GM19035 (cell line): ENCODE results near the gene SEBOX.

ENCODE experiments used
- ATAC-seq: cut with Tn5 transposase; IDR thresholded peaks from one replicate; pipeline ENCODE4 v1.9.1; 2021; ENCODE audit not compliant: unreplicated experiment

SEBOX gene

DNA sequence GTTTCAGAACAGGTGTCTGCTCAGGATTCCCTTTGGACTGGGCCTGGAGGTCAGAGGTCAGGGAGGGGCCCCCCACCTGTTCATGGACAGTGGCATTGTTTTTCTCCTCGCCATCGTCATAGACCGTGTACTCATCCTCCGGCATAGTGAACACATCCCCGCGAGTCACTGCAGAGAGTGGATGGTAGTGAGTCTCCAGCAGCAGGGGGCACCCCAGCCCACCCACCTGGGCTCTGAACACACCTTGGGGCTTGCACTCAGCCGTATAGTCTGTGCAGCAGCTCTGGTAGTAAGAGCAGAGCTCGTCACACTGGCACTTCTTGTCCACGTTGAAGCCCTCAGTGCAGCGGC is 4.7 kb upstream of the SEBOX start:
- ATAC-seq = no peak

DNA sequence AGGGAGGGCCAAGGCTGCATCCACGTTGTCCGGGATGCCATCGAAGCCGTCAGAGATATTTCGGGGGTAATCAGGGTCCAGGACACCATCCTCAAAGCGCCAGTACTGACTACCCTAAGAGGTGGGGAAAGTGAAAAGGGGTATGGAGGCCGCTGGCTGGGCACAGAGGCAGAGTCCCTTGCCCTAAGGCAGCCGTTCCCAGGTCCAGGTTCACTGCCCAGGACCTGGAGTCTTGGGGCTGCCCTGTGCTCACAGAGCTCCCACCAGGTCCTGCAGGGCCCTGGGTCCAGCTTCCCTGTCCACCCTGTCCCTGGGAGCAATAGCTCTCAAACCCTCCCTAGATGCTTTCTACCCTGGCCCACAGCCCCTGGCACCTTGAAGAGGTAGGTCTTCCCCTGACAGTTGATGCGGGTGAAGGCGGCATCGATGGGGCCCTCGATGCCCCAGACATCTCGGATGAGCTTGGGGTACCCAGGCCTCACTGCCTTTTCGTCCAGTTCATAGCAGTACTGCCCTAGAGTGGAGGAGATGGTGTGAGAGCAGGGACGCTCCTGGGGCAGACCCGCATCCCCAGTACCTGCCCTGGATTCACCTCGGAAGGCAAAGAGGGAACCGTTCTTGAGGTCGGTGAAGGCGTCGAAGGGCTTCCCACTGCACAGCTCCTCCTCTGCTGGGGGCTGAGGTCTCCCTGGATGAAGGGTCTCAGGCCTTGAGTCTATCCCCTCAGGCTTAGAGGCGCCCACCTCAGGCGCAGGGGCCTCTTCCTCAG is 4.1 kb upstream of the SEBOX start:
- ATAC-seq = no peak

DNA sequence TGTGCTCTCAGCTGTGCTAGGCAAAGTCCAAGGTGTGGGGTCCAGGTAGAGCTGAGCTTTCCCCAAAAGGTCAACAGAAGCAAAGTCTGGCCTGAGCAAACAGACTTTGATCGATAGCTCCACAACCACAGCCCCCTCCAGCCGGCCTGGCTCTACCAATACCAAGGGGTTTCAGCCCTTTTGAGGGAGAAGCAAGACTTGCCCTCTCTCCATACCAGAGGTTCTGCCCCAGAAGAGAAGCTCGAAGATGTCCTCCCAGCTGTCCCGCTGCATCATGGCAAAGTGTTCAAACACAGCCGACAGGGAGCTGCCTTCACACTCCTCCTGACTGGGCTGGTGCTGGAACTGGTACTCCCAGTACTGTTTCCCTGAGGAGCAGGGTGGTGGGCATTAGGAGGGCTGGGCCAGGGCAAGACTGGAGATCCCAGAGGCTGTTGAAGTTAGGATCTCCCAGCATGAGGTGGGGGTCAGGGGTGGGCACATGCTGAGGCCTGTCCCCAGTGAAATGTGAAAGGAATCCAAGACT is 3.4 kb upstream of the SEBOX start:
- ATAC-seq = no peak

DNA sequence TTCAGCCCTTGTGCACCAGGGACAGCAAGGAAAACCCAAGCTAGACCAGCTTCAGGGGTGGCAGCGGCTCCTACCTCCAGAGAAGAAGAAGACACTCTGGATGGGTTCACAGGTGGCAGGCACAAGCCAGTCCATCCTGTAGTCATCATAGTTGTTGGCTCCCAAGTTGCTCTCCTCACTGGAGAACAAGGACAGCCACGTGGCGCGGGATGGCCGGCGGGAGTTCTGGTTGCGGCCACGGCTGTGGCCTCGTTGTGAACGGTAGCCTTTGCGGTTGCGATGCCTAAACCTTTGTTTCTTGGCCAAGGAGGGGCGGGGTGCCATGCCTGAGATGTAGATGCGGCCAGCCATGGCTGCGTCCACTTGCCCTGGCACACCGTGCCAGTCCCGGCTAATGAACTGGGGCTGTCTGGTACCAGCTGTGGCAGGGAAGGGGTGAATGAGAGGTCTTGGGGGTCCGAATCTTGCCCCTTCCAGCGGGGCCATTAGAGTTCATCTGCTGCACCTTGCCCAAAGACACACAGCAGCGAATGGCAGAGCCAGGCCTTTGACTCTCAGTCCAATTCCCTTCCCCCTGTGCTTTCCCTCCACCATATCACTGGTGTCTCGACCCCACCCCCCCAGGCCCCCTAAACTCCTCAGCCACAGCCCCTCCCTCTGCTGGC is 2.8 kb upstream of the SEBOX start:
- no peak for ATAC-seq

DNA sequence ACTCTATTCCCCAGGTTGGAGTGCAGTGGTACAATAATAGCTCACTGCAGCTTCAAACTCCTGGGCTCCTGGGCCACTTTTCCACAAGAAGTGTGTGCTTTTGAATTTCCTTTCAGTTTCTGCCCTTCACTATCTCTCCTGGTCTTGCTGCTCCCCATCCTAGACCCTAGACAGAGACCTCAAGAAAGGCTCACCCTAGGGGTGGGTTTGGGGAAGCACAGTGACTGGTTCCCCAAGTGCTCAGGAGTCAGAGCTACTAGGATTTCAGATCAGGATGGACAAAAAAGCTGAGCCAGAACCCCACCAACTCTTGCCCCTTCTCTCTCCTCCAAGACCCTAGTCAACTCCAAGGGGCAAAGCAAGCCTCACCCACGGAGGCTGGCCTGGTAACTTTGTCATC is 1.6 kb upstream of the SEBOX start:
- no peak for ATAC-seq

DNA sequence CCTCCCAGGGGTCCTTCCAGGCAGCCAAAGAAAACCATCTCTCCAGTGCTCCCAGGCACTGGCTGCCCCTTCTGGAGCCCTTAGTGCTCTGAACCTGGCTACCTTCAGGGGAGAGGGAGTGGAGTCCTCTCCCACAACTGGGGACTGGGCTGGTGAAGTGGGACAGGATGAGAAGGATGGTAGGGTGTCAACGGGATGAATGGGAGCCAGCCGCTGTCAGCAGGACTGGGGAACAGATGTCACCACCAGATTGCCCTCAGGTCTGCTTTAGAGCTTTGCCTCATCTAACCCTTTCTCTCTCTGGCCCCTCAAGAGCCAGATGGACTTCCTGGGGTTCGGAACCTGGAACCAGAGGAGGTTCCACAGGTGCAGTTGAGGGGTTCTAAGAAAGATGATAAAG is 488 bp upstream of the SEBOX start:
- ATAC-seq = no peak

DNA sequence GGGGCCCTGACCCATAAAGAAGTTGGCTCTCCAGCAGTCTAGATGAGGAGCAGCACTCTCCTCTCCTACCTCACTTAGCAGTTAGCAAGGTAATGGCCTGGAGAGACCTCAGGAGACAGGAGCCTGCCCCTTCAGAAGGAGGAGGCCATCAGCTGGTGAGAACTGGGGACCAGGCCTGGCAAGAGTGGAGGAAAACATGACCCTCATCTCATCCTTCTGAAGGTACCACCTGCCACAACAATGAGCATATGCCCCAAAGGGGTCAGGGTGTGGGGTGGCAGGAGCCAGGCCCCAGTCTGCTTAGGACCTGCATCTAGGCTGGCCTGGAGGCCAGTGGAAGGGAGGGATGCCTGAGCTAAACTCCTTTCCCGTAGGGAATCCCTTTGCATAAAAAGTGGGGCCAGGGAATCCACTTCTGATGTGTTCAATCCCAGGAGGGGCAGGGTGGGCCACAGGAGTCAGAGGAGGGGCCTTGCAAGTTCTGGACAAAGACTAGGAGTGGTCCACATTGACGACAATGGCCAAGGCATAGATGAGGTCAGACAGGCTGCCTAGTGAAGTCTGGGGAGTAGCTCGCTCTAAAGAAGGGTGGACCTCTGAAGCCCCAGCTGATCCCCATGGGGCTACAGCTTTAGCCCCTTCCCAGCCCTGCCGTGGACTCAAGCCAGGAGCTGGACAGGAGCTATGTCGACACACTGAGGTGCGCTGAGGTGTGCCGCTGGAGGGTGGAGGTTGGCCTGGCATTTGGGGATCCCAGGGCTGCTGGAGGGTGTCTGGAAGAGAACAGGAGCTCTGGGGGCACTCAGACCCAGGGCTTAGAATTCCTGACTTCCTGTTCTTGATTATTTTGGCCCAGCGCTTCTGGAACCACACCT is 986 bp downstream of the SEBOX start:
- no peak for ATAC-seq

DNA sequence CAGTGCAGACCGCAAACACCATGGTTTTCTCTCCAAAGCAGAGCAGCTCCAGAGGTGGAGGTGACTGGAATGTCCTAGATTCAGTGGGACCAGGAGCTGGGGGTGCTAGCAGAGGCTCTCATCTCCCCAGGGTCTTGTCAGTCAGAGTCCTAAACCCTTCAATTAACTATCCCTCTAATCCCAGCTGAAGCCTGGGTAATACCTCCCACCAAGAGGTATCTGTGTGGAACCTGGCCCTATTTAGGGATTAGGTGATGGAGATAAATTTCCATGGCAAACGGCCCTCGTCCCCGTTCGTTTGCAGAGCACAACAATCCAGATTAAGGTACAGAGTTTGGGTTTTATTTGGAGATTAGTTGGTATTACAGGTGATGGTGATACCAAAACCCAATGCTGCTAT is 1.8 kb downstream of the SEBOX start:
- no peak for ATAC-seq

DNA sequence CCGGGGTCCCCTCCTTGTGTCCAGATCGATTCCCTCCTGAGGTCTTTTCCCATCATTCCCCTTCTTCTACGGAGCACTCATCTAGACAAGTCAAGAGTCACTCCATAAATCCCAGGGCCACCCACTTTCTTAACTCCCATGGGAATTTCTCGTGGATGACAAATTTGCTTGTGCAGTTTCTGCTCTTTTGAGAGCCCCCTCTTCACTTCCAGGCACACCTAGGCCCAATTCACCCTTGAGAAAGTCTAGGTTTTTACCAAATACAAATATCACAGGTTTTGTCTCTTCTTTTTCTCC is 7.2 kb downstream of the SEBOX start:
- ATAC-seq = no peak

DNA sequence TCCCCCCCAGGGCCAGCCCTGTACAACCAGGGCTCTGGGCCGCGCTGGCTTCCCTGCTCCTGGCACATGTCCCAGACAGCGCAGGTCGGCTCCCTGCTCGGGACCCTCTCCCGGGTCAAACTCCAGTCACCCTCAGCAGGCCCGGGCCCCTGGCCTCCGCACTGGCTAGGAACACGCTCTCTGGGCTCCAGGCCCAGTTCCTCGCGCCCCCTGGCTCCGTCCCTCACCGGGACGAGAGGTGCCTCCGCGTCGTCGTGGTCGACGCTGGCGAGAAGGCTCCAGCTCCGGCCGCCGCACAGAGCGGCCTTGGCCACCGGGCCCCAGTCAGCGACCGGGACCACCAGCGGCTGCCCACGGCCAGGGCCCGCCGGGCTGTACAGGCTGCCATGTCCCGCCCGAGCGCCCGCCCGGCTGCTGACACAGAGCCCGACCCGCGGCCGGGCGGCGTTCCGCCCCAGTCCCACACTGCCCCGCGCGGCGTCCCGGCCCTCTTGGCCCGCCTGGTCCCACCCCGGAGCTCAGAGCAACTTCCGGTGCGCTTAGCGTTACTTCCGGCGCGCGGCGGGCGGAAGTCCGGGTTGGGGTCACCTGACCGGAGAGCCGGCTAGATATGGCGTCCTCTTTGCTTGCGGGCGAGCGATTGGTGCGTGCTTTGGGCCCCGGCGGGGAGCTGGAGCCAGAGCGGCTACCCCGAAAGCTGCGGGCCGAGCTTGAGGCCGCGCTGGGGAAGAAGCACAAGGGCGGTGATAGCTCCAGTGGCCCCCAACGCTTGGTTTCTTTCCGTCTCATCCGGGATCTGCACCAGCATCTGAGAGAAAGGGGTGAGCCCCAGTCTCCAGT is 7.7 kb downstream of the SEBOX start, which contains the start of gene POLDIP2:
TSS of gene POLDIP2 (minus strand) at position 467 of the 840 bp plus-strand sequence. CDS start at position 388, 79 bp downstream.
- peak; percentile 98 for ATAC-seq

DNA sequence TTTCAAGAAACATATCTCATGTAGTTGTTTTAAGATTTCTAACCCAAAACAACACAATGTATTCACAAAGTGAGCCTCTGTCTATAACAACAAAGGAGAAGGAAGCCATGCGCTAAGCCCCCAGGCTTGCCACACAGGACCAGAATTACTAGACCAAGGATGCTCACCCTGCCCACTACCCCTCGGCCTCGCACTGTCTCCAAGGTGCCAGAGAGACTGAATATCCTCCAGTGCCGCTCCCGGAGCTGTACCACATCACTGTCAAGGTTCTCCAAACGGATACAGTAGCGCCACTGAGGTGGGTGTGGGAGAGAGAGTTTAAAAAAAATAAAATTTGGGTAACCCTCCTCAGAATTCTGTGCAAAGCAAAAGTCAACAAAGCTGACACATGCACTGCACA is 14.7 kb downstream of the SEBOX start:
- ATAC-seq = no peak

DNA sequence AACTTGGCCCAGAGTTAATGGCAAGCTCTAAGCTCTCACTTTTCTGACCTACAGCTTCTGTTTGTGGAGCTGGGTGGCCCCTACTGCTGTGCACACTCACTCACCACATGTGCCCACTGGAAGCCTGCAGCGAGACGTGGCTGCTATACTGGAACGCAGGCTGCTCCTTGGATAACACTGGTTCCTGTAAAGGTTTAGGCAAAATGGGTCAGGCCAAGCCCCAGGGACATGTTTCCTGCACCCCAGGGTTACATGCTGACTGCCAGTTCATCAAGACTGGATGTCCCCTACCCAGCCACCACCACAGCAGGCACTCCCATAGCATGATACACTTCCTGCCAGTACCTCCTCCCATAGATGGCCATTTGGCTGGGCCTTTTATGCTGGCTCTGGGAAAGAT is 16.0 kb downstream of the SEBOX start:
- ATAC-seq = no peak

DNA sequence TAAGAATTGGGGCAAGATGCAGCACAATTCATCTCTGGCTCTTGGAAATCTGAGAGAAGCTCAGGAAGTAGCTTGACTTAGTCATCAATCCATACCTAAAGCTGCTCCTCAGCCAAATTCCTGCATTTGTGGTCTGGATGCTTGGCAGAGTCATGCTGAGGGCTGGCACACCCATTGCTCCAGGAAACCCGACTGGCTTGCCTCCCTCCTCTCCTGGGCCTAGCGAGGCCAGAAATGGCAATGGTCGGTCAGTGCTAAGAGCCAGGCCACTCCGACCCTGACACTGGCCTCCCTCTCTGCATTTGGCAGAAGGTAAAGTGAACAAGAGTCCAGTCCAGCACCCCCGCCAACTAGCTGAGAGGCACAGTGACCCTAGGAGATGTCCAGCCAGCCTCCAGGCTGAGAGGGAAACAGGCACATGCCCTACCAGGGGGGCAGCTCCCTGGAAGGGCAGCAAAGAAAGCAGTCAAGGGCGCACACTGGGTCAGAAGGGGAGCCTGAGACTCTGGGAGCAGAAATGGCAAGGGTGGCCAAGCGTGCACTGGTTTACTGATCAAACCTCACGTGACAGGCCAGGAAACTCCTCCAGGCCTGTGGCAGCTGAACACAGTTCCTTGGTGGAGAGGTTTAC is 17.6 kb downstream of the SEBOX start:
- no peak for ATAC-seq

DNA sequence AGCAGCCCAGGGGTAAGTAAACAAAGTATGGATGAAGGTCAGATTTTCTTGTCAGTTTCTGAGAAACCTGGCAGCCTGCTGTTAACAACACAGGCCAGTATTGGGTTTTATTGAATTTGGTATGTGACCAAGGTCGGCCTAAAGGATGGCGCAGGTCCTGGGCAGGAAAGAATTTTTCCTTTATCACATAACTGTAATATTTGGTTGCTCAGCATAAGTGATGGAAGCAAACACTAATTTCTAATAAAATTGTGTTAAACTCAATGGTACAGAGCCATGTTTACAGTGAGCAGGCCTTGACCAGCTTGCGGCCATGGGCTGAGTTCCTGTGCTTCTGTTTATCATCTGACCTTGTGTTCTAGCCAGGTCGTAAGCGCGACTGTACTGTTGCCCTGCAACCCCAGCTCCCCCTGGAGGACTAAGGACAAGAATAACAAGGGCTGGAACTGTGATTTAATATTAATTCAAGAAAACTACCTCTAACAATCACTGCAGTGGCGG is 18.2 kb downstream of the SEBOX start:
- ATAC-seq = no peak

DNA sequence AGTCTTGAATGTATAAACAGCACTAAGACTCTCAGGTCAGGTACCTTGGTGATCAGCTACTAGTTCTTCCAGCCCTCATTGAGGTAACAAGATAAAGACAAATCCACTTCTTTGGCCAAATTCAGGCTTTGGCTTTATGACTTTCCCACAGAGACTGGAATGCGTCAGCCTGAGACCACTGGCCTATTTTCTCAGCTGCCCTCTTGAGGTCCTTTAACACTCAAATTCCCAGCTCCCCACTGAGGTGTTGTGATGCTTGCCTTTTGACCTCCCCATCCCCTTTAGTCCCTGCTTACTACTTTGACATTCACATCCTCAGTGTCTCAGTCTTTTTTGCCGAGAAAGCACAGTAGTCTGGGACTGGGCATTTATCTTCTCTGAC is 18.8 kb downstream of the SEBOX start:
- no peak for ATAC-seq

DNA sequence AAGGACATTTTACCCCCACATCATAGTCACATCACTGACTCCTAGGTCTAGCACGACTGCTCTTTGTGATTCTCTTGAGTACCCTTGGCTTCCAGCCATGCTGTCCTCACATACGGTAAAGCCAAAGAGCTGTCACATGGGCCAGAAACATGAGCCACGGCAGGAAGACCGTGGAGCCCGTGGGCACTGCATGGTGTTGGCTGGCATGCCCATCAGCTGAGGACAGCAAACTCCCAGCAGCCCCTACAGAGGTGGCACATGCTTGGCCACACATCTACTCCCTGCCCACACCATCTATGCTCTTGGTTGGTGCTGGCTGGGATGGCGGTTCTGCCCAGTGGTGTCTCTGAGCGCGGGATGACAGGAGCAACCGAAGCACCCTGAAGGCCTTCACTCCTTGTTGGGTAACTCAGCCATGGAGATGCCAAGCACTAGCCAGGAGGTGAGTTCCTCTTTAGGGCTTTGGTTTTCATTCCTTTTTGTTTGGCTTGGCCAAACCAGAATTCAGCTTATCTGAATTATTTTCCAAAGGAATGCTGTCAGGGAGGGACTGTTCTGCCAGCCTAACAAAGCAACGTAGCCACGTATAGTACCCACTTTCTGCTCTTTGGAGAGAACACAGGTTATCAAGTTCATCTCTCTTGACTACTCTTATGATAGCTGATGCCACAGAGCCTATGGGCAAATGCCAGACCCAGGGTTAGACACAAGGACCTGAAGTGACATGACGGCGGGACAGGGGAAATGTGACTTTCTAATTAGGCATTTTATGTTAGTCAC is 19.4 kb downstream of the SEBOX start:
- ATAC-seq = no peak

DNA sequence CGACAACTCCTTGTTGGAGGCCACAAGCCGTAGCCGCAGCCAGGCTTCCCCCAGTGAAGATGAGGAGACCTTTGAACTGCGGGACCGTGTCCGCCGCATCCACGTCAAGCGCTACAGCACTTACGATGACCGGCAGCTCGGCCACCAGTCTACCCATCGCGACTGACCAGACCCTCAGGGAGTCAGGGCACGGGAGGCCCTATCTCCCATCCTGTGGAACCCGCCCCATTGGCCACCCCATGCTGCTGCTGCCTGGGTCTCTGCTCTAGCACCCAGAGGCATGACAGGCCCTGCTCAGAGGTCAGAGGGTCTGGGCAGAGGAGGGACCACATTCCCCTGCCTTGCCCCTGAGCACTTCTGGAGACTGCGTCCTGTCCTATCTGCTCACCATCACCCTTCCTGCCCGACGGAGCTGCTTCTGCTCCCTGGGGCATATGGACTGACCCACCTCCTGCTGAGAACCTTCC is 20.5 kb downstream of the SEBOX start:
- no peak for ATAC-seq

DNA sequence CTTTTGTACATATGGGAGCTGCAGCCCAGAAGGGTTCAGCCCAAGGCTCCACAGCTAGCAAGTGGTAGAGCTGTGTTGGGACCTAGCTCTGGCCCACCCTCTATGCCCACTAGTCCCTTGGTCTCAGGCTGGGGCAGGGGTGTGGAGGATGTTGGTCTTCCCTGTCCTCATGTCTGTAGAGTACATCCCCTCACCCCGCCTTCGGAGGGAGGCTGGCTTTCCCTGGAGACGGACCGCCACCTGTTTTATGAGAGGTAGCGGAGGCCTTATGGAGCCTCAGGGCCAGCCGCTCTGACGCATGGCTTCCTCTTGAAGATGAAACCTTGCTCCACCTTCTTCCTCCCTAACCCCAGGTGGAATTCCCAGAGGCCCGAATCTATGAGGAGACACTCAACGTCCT is 21.0 kb downstream of the SEBOX start:
- ATAC-seq = no peak

DNA sequence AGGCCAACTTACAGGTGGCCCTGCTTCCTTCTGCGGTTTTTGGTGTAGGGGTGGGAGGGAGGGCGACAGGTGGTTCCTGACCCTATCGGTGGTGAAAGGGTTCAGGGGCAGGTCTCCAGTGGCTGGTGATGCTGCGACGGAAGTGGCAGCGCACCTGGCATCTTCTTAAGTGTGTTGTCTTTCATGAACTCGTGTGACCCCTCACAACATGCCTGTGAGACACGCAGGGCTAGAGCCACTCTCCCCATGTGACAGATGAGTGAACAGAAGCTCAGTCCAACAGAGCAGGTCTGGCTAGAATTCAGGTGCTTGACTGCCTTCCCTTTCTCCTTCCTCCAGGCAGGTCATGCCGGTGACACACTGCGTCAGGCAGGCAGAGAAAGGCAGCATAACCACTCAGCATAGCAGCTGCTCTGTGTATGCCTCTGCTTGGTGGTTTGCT is 21.5 kb downstream of the SEBOX start:
- no peak for ATAC-seq
